SIG-M5 (cell line): Measurements from ENCODE around the gene FANCI.
A peak's percentile ranks its signal among the peaks of the same experiment; 100 is the strongest.

ENCODE experiments used
- DNase-seq: peaks from one replicate; lab custom pipeline; 2025; lab: John Stamatoyannopoulos, UW

FANCI gene

GRCh38 chr15:89243691-89244573 lies at the start of gene FANCI:
Gene FANCI, plus strand, starts transcription at chr15:89243979. Its CDS starts 3,669 bp downstream, at chr15:89247648.
- DNase-seq: peak; percentile 36

DNA sequence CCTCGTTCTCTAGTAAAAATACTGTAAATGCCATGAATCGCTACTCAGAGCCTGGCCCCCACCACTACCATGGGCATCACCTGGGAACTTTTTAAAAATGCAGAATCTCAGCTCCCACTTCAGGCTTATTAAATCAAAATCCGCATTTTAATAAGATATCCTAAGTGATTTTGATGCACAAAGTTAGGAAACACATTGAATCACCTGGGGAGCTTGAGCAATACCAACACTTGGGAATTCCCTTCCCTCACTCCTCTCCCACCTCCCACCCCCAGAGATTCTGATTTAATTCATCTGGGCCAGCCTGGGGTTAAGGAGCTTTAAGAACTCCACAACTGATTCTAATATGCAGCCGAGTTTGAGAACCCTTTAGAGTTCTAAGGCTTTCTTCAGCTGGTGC lies 49.2 kb upstream of the FANCI start:
- no peak for DNase-seq

DNA sequence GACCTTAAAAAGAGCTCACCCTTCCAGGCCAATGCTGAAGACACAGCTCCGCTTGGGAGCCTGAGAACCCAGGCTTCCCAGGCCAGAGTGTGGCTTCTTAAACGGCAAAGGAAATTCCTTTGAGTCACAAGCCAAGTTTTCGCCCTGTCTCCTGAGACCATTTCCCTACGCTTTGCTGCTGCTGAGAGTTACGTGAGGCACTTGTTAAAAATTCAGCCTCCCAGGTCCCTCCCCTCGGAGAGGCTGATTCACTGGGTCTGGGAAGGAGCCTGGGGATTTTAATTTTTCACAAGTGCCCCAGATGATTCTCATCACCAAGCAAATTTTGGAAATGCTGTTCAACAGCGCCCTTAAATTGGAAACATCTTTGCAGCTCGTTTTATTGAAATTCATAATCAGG lies 47.9 kb upstream of the FANCI start:
- no peak for DNase-seq

DNA sequence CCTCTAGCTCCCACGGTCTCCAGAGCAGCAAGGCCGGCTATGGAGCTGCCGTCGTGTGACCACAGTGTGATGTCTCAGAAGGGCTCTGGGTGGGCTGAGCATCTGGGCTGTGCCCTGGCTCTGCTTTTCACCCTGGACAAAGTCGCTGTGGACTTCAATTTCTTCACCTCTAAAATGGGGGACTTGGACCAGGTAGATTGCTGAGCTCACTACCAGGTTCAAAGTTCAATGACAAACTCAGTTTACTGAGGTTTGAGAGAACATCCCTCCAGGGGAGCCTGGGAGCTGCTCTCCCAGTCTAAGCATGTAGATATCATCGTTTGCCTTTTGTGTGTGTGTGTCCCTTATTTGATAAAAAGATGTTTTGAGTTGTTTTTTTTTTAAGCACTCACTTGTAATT lies 47.5 kb upstream of the FANCI start:
- no peak for DNase-seq

GRCh38 chr15:89196994-89197393 lies 46.8 kb upstream of the FANCI start:
- DNase-seq: no peak

DNA sequence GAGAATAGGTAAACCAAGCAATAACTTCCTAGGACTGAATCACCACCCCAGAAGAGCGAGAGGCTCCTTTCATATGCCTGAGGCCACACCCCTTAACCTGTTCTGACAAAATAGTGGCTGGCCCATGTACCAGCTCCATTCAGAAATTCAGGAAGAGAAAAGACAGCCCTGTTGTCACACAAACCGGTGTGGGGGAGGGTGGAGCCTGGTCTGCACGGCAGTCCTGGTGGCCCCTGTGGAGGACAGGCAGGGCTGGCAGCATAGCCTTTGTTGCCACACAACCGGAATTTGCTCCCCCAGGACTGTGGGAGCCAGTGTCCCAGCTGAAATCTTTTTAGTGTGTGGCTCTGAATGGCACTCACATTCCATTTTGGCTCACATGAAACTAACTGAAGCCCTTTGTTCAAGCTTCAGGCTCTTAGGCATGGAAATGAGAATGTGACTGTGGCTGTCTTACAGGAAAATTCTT lies 46.2 kb upstream of the FANCI start:
- DNase-seq: no peak

DNA sequence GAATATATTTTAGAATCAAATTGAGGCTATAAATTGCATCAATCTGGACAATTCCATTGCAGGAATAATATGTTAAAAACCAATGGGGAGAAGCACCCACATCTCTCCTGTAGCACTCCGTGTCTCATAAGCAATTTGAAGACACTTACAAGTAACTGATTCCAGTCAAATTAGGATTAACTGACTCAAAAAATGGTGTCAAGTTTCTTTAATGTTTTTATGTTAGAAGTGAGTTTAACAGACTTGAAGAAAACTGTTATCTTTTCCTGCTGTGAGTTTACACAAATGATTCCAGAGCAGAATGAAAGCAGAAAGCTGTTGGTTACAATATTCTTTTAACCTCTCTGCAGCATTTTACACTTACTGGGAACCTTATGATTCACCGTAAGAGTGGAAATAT lies 45.6 kb upstream of the FANCI start:
- no peak for DNase-seq

- DNase-seq: no peak
Observed at GRCh38 chr15:89198934-89199333, 44.8 kb upstream of the FANCI start.

- DNase-seq: no peak
Observed at GRCh38 chr15:89199746-89200145, 44.0 kb upstream of the FANCI start.

- no peak for DNase-seq
Observed at GRCh38 chr15:89200182-89200581, 43.6 kb upstream of the FANCI start.

- no peak for DNase-seq
Observed at GRCh38 chr15:89201465-89202005, 42.2 kb upstream of the FANCI start.

- no peak for DNase-seq
Observed at GRCh38 chr15:89203705-89204273, 40.0 kb upstream of the FANCI start.

DNA sequence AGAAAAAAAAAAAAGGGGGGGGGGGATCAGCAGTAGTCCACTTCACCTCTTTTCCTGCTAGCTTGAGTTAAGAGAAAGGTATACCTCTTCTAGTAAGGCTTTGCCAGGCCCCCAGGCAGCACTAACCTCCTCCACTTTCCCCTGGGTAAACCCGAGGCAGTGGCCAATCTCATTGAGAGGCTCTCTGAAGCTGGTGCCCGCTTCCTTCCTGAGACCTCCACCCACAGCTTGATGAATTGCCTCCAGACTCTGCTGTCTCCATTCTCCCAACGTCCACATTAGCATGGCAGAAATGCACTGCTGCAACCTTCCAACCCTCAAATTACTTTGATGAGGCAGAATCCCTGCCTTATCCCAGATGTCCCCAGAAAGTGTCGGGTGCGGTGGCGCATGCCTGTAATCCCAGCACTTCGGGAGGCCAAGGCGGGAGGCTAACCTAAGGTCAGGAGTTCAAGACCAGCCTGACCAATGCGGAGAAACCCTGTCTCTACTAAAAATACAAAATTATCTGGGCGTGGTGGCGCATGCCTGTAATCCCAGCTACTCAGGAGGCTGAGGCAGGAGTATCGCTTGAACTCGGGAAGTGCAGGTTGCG lies 37.7 kb upstream of the FANCI start:
- DNase-seq: no peak

- no peak for DNase-seq
Observed at GRCh38 chr15:89206908-89207331, 36.9 kb upstream of the FANCI start.

DNA sequence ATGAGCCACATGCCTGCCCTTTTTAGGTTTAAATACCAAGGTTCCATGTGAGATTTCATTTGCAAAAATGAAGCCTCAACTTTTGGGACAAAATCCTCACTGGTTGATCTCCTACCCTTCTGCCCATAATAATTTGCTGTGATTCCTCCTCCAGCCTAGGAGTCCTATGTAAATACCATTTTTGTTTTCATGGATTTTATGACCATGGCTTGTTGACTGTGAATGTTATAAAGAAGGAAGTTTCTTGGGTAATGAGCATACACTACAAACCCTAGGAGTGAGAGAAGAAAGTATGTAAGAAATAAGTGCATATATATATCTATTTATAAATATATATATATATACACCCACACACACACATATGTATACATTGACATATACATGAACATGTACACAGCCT lies 35.5 kb upstream of the FANCI start:
- DNase-seq: no peak

GRCh38 chr15:89209057-89209456 lies 34.7 kb upstream of the FANCI start:
- DNase-seq: no peak

DNA sequence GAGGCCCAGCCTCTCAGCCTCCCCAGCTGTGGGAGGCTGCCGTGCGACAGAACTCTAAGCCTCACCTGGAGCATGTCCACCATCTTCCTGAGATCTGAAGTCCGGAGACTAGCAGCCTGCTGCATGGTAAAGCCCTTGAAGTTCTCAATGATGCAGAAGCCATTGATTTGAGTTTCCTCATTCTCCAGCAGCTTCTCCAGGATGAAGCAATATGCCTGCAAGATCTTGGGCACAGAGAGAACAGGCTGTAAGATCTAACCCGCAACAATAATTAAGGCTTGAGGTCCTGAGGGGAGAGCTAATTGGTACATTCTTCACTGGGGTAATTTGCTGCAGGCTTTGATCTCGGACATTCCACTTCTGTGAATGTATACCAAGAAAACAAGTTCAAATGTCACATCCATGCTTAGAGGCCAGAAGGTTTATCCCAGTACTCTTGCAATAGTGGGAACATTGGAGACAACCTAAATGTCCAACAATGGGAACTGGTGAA lies 32.1 kb upstream of the FANCI start:
- no peak for DNase-seq

- DNase-seq: no peak
Observed at GRCh38 chr15:89215627-89216026, 28.2 kb upstream of the FANCI start.

GRCh38 chr15:89217031-89217430 lies 26.7 kb upstream of the FANCI start:
- no peak for DNase-seq

GRCh38 chr15:89217686-89218376 lies 25.9 kb upstream of the FANCI start:
- no peak for DNase-seq

DNA sequence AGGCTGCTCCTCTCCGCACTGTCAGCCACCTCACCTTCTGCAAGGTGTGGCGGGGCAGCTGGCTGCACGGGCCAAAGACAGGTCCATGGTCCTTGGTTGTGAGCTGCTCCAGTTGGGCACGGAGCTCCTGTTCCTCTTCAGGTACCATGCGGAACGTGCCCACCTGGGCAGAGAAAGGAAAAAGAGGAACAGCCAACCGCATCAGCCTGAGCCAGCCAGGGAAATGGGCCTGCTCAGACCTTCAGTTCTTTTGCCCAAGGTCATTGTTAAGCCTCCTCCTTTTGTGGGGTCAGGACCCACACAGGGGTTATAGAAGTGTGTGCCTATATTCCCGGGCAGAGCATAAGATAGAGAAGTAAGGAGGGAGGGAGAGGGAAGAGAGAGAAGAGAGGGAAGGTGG lies 25.2 kb upstream of the FANCI start:
- no peak for DNase-seq

GRCh38 chr15:89221543-89221942 lies 22.2 kb upstream of the FANCI start, which contains the start of gene RLBP1:
Gene RLBP1, minus strand, starts transcription at chr15:89221579. Its CDS starts 2,604 bp downstream, at chr15:89218975.
- no peak for DNase-seq
